HepG2 (cell line): Measurements from ENCODE around the gene ZNF8. TPM values are rescaled to one million over a fixed set of nuclear protein-coding genes. Genes with fewer than 3 reads are reported as not detected.

ENCODE experiments used
- BHLHE40 ChIP-seq: IDR thresholded peaks from 2 replicates; pipeline ENCODE4 v1.6.1; 2011; ENCODE audit warnings: low read length, improper control_type of control experiment
- CHCHD3 ChIP-seq: sonication (generic); formaldehyde crosslinking; IDR thresholded peaks from 2 replicates; pipeline ENCODE4 v1.8.0; 2022; ENCODE audit warnings: mild to moderate bottlenecking, missing genetic modification reagents, moderate library complexity
- GZF1 ChIP-seq: sonication (generic); formaldehyde crosslinking; IDR thresholded peaks from 2 replicates; pipeline ENCODE4 v1.5.1; 2020; ENCODE audit warnings: mild to moderate bottlenecking, missing genetic modification reagents
- MXD4 ChIP-seq: IDR thresholded peaks from 2 replicates; pipeline ENCODE4 v1.6.1; 2016; ENCODE audit warnings: mild to moderate bottlenecking, missing biosample characterization, missing genetic modification reagents
- PHB2 ChIP-seq: fragments of 450-650 bp; IDR thresholded peaks from 2 replicates; pipeline ENCODE4 v1.6.1; 2018; ENCODE audit not compliant: partially characterized antibody
- SCMH1 ChIP-seq: sonication (generic); formaldehyde crosslinking; IDR thresholded peaks from 2 replicates; pipeline ENCODE4 v1.9.0; 2021; ENCODE audit warnings: missing genetic modification reagents, mild to moderate bottlenecking, borderline replicate concordance
- SYNCRIP ChIP-seq: fragments of 200-400 bp; formaldehyde crosslinking; IDR thresholded peaks from 2 replicates; pipeline ENCODE4 v1.6.1; 2018; ENCODE audit warnings: mild to moderate bottlenecking, low read depth, low read length; ENCODE audit not compliant: insufficient read depth
- ZBTB3 ChIP-seq: sonication (generic); formaldehyde crosslinking; IDR thresholded peaks from 2 replicates; pipeline ENCODE4 v1.4.0; 2020; ENCODE audit warnings: low read depth, mild to moderate bottlenecking, moderate library complexity, missing genetic modification reagents, borderline replicate concordance
- ZFAT ChIP-seq: sonication (generic); formaldehyde crosslinking; conservative IDR thresholded peaks from 2 replicates; pipeline ENCODE4 v1.8.1; 2023; ENCODE audit warnings: missing genetic modification reagents, inconsistent platforms
- ZFYVE20 ChIP-seq: sonication (generic); formaldehyde crosslinking; IDR thresholded peaks from 2 replicates; pipeline ENCODE4 v1.8.0; 2023; ENCODE audit warnings: low read depth, mild to moderate bottlenecking, moderate library complexity, missing genetic modification reagents, borderline replicate concordance
- ZNF160 ChIP-seq: sonication (generic); formaldehyde crosslinking; IDR thresholded peaks from 2 replicates; pipeline ENCODE4 v1.8.0; 2022; ENCODE audit warnings: mild to moderate bottlenecking, inconsistent platforms, missing genetic modification reagents
- ZNF232 ChIP-seq: sonication (generic); formaldehyde crosslinking; IDR thresholded peaks from 2 replicates; pipeline ENCODE4 v1.4.0; 2020; ENCODE audit warnings: missing genetic modification reagents, borderline replicate concordance
- ZNF256 ChIP-seq: sonication (generic); formaldehyde crosslinking; conservative IDR thresholded peaks from 2 replicates; pipeline ENCODE4 v1.4.0; 2020; ENCODE audit warnings: missing genetic modification reagents
- ZNF276 ChIP-seq: sonication (generic); formaldehyde crosslinking; IDR thresholded peaks from 2 replicates; pipeline ENCODE4 v1.4.0; 2020; ENCODE audit warnings: mild to moderate bottlenecking, low read depth, missing genetic modification reagents
- ZNF282 ChIP-seq: fragments of 450-650 bp; IDR thresholded peaks from 2 replicates; pipeline ENCODE4 v1.6.1; 2018; ENCODE audit not compliant: partially characterized antibody
- ZNF33B ChIP-seq: sonication (generic); formaldehyde crosslinking; IDR thresholded peaks from 2 replicates; pipeline ENCODE4 v1.5.1; 2020; ENCODE audit warnings: mild to moderate bottlenecking, missing genetic modification reagents
- ZNF512 ChIP-seq: sonication (generic); formaldehyde crosslinking; IDR thresholded peaks from 2 replicates; pipeline ENCODE4 v1.4.0; 2020; ENCODE audit warnings: mild to moderate bottlenecking, missing genetic modification reagents
- ZNF839 ChIP-seq: sonication (generic); formaldehyde crosslinking; IDR thresholded peaks from 2 replicates; pipeline ENCODE4 v1.4.0; 2020; ENCODE audit warnings: missing genetic modification reagents, mild to moderate bottlenecking, borderline replicate concordance
- ZSCAN22 ChIP-seq: sonication (generic); formaldehyde crosslinking; IDR thresholded peaks from 2 replicates; pipeline ENCODE4 v1.4.0; 2020; ENCODE audit warnings: mild to moderate bottlenecking, missing genetic modification reagents
- ZSCAN31 ChIP-seq: sonication (generic); formaldehyde crosslinking; IDR thresholded peaks from 2 replicates; pipeline ENCODE4 v1.5.0; 2020; ENCODE audit warnings: low read depth, mild to moderate bottlenecking, missing genetic modification reagents
- polyA plus RNA-seq, 8 experiments: library from polyadenylated mRNA; depleted of rRNA in 3 of 8; stranded (reverse) in 7 of 8; unstranded in 1 of 8; fragments of >200 nt; fragmentation: Illumina TruSeq in 4 of 8; extraction: Trizol in 4 of 8; gene quantifications; 2 replicates each; pipeline versions ENCODE4 v1.2.1 to v1.2.3, GENCODE V29; 2011 to 2016; ENCODE audit warnings: low read depth in 4 of 8, missing spikeins in 1 of 8, mixed read lengths in 1 of 8; ENCODE audit not compliant: insufficient read depth in 1 of 8
- total RNA-seq, 5 experiments: library from RNA; depleted of rRNA; stranded (reverse); fragments of >200 nt; fragmentation: Illumina TruSeq; extraction: Trizol; gene quantifications; 2 replicates each; pipeline ENCODE4 v1.2.3, GENCODE V29; 2016; ENCODE audit warnings: low read depth in 1 of 5
- TF ChIP-seq, protein P1 (sequence below): sonication (generic); formaldehyde crosslinking; IDR thresholded peaks from 2 replicates; pipeline ENCODE4 v1.5.0; 2020; ENCODE audit warnings: missing genetic modification reagents
- TF ChIP-seq, protein P2 (sequence below): sonication (generic); formaldehyde crosslinking; IDR thresholded peaks from 2 replicates; pipeline ENCODE4 v1.4.0; 2020; ENCODE audit warnings: missing genetic modification reagents

ZNF8 gene
- total and polyA plus RNA-seq, 2 of the 13 experiments (the other 11 are each of a cell fraction or from before 2014, with no cell fraction given): 3.1 to 3.3 TPM

- TF ChIP-seq, protein P1, sequence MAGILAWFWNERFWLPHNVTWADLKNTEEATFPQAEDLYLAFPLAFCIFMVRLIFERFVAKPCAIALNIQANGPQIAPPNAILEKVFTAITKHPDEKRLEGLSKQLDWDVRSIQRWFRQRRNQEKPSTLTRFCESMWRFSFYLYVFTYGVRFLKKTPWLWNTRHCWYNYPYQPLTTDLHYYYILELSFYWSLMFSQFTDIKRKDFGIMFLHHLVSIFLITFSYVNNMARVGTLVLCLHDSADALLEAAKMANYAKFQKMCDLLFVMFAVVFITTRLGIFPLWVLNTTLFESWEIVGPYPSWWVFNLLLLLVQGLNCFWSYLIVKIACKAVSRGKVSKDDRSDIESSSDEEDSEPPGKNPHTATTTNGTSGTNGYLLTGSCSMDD (CRISPR knock-in tag): no peak
- 0 out of 2 replicates have a peak, but pooled peaks have one; percentile 55 for TF ChIP-seq ZNF512 (CRISPR knock-in tag)
- peak; percentile 89 for TF ChIP-seq MXD4 (CRISPR knock-in tag)
- no peak for TF ChIP-seq ZNF282
- no peak for TF ChIP-seq ZBTB3
- TF ChIP-seq ZNF232 (CRISPR knock-in tag): peak; percentile 59; the same call in 1 of the 2 replicates
- peak; percentile 92 for TF ChIP-seq ZSCAN31 (CRISPR knock-in tag)
- TF ChIP-seq BHLHE40: 0 out of 2 replicates have a peak, but pooled peaks have one; percentile 46
- no peak for TF ChIP-seq SYNCRIP
- TF ChIP-seq ZFYVE20 (CRISPR knock-in tag): 0 out of 2 replicates have a peak, but pooled peaks have one; percentile 62
- no peak for TF ChIP-seq ZSCAN22
- 0 out of 2 replicates have a peak, but pooled peaks have one; percentile 52 for TF ChIP-seq ZNF839 (CRISPR knock-in tag)
- no peak for TF ChIP-seq SCMH1 (CRISPR knock-in tag)
- no peak for TF ChIP-seq CHCHD3 (CRISPR knock-in tag)
- no peak for TF ChIP-seq ZNF33B
- TF ChIP-seq ZNF160 (CRISPR knock-in tag): no peak; the same call in 1 of the 2 replicates
- no peak for TF ChIP-seq PHB2
- TF ChIP-seq, protein P2, sequence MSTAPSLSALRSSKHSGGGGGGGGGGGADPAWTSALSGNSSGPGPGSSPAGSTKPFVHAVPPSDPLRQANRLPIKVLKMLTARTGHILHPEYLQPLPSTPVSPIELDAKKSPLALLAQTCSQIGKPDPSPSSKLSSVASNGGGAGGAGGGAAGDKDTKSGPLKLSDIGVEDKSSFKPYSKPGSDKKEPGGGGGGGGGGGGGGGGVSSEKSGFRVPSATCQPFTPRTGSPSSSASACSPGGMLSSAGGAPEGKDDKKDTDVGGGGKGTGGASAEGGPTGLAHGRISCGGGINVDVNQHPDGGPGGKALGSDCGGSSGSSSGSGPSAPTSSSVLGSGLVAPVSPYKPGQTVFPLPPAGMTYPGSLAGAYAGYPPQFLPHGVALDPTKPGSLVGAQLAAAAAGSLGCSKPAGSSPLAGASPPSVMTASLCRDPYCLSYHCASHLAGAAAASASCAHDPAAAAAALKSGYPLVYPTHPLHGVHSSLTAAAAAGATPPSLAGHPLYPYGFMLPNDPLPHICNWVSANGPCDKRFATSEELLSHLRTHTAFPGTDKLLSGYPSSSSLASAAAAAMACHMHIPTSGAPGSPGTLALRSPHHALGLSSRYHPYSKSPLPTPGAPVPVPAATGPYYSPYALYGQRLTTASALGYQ: no peak; the same call in 1 of the 2 replicates
- TF ChIP-seq ZNF276 (CRISPR knock-in tag): no peak
- no peak for TF ChIP-seq GZF1 (CRISPR knock-in tag)
- no peak for TF ChIP-seq ZNF256 (CRISPR knock-in tag)
- no peak for TF ChIP-seq ZFAT (CRISPR knock-in tag)
Observed at GRCh38 chr19:58305065-58305931, 26.5 kb downstream of the ZNF8 start, which contains the start of gene ERVK3-1 (continued).
